ENCODE measurements around the gene DAB1.

GRCh38 chr1:57295326-57295725 lies 128.5 kb downstream of the DAB1 start:
- TF ChIP-seq CTCF (IDR thresholded peaks at IDR 0.05; ENCODE audit: insufficient read depth, low read depth, low read length): no peak
- TF ChIP-seq EZH2 (IDR thresholded peaks at IDR 0.05; ENCODE audit: insufficient read depth, low read length): no peak

Data from astrocyte (in vitro differentiated cells and primary cell).